ENCODE measurements around the gene KCNT2.
A peak's percentile ranks its signal among the peaks of the same experiment; 100 is the strongest.

DNA sequence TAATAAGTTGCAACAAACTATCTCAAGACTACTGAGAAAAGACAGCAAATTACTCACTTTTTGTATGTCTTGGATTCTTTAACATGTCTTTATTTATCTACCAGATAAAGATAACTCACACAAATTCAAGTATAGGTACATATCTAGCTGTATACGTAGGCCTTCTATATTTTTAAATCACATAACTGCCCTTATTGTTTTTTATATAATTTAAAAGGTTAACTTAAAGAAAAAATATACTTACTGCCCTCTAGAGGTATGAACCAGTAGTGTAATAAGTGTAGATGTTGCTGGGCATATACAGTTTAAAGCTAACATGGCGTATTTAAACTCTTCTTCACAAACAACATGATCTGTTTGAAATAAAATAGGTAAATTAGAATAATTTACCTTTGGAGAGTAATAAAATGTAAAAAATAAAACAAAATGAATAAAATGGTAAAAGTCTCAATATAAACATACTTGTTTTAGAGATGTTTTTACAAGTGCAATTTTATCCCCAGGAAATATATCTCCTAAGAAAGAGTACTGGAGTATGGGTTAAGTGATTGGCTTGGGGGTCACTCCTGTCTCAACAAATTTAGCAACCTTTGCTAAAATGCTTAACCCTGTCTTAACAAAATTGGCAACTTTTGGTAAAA lies 235.2 kb downstream of the KCNT2 start:
- TF ChIP-seq, protein P1, sequence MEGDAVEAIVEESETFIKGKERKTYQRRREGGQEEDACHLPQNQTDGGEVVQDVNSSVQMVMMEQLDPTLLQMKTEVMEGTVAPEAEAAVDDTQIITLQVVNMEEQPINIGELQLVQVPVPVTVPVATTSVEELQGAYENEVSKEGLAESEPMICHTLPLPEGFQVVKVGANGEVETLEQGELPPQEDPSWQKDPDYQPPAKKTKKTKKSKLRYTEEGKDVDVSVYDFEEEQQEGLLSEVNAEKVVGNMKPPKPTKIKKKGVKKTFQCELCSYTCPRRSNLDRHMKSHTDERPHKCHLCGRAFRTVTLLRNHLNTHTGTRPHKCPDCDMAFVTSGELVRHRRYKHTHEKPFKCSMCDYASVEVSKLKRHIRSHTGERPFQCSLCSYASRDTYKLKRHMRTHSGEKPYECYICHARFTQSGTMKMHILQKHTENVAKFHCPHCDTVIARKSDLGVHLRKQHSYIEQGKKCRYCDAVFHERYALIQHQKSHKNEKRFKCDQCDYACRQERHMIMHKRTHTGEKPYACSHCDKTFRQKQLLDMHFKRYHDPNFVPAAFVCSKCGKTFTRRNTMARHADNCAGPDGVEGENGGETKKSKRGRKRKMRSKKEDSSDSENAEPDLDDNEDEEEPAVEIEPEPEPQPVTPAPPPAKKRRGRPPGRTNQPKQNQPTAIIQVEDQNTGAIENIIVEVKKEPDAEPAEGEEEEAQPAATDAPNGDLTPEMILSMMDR (IDR thresholded peaks at IDR 0.05; ENCODE audit: low read length) = peak; percentile 61
- TF ChIP-seq EZH2 (optimal IDR thresholded peaks at IDR 0.05; ENCODE audit: low read depth, low read length) = no peak
